Hematopoietic multipotent progenitor cell treated with erythropoietin and hydrocortisone succinate and interleukin-3 and kit ligand, for 4 days (in vitro differentiated cells): ENCODE data around the gene POLG2.
"Not testable (repeated sequence)": the region's sequence is repeated elsewhere in the genome, so short reads cannot be mapped to it uniquely, and the experiment has no call there.

Experiments
- DNase-seq: peaks from one replicate; pipeline ENCODE4 v3.0.0-alpha.2; 2015

The POLG2 gene

DNA sequence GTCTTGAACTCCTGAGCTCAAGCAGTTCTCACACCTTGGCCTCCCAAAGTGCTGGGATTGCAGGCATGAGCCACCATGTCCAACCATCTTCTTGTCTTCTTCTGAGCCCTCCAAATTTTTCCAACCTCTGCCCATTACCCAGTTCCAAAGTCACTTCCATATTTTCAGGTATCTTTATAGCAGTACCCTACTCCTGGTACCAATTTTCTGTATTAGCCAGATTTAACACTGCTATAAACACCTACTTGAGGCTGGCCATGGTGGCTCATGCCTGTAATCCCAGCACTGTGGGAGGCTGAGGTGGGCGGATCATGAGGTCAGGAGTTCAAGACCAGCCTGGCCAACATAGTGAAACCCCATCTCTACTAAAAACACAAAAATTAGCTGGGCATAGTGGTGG lies 57.3 kb downstream of the POLG2 start:
- not testable (repeated sequence) for DNase-seq

DNA sequence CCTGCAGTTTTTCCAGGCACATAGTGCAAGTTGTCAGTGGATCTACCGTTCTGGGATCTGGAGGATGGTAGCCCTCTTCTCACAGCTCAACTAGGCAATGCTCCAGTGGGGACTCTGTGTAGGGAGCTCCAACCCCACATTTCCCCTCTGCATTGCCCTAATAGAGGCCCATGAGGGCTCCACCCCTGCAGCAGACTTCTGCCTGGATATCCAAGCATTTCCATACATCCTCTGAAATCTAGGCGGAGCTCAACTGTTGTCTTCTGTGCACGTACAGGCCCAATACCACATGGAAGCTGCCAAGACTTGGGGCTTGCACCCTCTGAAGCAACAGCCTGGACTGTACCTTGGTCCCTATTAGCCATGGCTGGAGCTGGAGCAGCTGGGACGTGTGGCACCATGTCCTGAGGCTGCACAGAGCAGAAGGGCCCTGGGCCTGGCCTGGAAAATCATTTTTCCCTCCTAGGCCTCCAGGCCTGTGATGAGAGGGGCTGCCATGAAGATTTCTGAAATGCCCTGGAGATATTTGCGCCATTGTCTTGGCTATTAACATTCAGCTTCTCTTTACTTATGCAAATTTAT lies 58.8 kb downstream of the POLG2 start:
- no peak for DNase-seq

DNA sequence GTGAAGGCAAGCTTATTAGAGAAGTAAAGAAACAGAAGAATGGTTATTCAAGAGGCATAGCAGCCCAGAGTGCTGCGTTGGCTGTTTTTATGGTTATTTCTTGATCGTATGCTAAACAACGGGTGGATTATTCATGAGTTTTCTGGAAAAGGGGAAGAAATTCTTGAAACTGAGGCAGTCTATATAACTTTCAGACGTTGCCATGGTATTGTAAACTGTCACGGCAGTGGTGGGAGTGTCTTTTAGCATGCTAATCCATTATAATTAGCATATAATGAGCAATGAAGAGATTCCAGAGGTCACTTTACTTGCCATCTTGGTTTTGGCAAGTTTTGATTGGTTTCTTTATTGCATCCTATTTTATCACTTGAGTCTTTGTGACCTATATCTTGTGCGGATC lies 65.3 kb downstream of the POLG2 start:
- no peak for DNase-seq

DNA sequence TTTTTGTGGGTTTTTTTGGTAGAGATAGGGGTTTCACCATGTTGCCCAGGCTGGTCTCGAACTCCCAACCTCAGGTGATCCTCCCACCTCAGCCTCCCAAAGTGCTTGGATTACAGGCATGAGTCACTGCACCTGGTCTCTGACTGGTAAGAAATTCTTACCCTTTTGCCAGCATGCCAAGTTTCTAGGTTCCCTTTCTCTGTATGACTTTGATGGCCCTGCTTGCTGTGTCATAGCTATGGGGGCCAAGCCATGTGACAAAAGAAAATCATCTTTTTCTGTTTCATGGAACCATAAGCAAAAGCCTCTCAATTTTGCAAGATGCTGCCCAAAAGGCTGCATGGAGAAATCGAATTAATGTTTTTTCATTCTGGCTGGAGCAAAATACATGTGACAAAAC lies 66.8 kb downstream of the POLG2 start:
- DNase-seq, result not testable (repeated sequence)

DNA sequence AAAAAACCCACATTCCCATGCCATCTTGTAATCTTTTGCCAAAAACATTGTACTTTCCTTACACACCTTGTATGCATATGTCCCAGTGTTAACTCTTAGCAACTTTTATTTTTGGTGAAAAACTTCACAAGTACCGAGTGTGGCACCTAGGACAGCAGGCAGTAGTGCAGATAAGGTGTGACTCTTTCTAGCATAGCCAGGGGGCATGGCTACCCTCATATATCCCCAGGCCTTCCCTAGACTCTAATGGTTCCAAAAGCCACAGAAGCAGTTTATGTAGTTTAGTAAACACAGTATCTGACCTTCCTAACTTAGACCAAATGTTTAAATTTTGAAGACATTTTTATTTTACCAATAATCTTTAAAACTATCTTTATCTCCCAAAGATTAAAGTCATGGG lies 68.4 kb downstream of the POLG2 start:
- no peak for DNase-seq
